H4 (cell line): Measurements from ENCODE around the gene MVB12B. TPM values are rescaled to one million over a fixed set of nuclear protein-coding genes. Genes with fewer than 3 reads are reported as not detected.

Experiments used
- DNase-seq: peaks from one replicate; pipeline ENCODE4 v3.0.0-alpha.2; 2015; ENCODE audit warnings: low spot score
- total RNA-seq: library from RNA; depleted of rRNA; stranded (reverse); fragments of >200 nt; shearing (Covaris generic); gene quantifications from 2 replicates; pipeline ENCODE4 v1.2.3, GENCODE V29; 2014

MVB12B gene
- total RNA-seq, 1 experiment from 2014 or later, result 2.8 TPM

DNA sequence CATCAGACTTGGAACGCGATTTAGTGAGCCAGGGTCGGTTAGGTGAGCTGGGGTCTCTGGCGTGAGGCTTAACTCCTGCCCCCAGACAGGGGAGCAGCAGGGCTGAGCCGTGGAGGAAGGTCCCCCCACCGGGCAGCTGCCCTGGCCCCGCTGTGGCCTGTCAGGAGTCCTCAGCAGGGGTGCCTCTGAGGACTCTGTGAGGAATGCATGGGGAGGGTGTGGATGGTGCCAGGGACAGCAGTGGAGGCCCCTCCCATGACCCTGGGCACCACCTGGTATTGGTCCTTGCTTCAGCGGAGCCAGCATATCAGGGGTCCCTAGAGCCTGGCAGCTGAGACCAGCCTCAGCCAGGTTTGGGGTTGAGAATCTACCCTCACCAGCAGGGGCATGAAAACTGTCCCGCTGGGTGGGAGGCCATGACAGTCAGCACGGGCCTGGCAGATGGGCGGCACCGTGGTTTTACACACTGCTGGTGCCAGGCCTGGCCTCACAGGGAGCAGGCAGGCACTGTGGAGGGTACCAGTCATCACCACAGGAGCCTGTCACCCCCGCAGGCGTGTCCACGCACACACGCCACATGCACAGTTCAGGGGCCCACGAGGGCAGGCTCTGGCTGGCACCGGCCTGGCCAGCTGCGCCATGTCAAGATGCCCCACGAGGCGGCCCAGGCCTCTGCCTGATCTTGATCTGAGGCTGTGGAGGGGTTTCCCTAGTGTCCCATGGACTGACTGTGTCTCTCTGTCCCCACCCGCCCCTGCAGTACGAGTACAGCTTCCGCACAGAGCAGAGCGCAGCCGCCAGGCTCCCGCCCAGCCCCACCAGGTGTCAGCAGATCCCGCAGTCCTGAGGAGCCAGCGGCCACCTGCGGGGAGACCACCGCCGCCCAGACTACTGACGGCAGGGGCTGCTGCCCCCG, 176.0 kb downstream of the MVB12B start:
- DNase-seq, result no peak

- DNase-seq, result no peak
Observed at GRCh38 chr9:126503333-126504085, 176.9 kb downstream of the MVB12B start.

GRCh38 chr9:126504086-126504976, 177.7 kb downstream of the MVB12B start:
- DNase-seq, result no peak

GRCh38 chr9:126504977-126505455, 178.4 kb downstream of the MVB12B start:
- DNase-seq, result no peak

DNA sequence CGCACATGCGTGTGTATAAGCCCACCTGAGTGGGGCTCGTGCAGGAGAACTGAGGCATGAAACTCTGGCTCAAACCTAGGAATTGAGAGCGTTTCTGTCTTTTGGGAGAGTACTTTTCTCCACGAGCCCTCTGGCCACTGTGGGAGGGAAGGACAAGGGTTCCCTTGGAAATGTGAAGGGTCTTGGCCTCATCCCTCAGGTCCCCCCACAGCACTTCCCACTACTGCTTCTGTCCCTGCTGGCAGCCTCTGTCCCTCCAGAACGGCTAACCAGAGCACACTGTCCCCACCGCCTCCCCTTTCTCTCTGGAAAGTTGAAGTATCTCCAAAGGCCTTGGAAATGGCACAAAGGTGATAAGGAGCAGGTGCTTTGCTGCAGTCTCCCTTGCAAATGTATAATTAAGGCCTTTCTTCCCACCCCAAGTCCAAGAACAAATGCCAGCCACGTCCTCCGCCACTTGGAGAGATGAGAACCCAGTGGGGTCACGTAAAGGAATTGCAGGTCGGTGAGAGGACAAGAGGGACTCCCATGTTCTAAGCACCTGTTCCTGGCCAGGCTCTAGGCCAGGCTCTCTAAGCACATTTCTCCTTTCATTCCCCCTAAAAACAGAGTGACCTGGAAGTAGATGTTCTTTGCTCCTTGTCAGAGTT, 179.2 kb downstream of the MVB12B start:
- no peak for DNase-seq

GRCh38 chr9:126506361-126507317, 180.0 kb downstream of the MVB12B start:
- no peak for DNase-seq

- no peak for DNase-seq
Observed at GRCh38 chr9:126507318-126508109, 180.9 kb downstream of the MVB12B start.

DNA sequence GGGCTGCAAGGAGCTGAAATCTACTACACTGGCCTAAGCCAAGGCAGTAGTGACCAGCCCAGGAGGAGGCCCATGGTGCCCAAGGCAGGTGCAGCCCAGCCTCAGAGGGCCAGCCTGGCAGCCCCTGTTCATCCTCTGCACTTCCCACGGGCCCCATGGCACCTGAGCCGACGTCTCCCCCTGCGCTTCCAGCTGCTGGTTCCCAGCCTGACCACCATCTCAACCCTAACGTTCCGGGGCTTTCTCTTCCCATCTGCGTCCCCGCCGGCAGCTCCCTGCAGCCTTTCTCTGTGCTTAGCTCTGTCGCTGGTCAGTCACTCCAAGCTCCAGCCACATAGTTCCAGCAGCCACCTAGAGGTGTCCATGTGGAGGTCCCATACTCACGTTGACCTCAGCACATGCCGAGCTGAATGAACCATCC, 181.6 kb downstream of the MVB12B start:
- DNase-seq, result no peak

GRCh38 chr9:126508928-126509327, 182.3 kb downstream of the MVB12B start:
- DNase-seq, result no peak

- DNase-seq, result no peak
Observed at GRCh38 chr9:126509718-126510117, 183.1 kb downstream of the MVB12B start.

DNA sequence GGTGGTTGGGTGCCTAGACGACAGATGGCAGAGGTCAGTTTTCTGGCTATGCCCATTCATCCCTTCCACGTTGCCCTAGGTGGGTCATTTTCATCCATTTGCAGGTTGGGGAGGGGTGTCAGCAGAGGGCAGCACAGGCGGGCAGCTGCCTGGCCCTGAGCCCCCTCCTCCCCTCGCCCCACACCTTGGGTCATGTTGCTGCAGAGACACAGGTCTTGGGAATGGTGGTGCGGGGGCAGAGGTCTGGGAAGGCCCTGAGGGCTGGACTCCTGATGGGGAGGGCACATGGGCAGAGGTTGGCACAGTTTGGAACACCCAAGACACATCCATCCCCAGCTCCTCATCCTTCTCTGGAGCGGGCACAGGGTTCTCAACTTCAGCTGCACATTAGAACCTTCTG, 183.9 kb downstream of the MVB12B start:
- DNase-seq, result no peak

DNA sequence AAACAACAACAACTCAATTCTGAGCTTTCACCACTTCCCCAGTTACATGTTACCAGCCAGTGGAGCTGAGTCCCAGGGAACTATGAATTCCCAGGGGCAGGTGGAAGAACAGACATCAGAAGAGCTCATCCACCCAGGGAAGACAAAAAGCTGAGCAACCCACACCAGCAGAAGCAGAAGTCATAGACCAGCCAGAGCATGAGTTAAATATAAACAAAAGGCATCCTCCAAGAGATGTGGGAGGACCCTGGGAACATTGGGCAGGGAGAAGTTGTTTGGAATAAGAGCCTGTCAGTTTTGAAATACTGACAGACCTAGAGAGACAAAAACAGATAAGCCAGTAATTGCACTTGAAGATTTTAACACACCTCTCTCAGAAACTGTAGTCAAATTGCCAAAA, 184.8 kb downstream of the MVB12B start:
- no peak for DNase-seq

- no peak for DNase-seq
Observed at GRCh38 chr9:126513159-126514036, 186.8 kb downstream of the MVB12B start.

GRCh38 chr9:126514037-126514821, 187.6 kb downstream of the MVB12B start:
- DNase-seq, result no peak

DNA sequence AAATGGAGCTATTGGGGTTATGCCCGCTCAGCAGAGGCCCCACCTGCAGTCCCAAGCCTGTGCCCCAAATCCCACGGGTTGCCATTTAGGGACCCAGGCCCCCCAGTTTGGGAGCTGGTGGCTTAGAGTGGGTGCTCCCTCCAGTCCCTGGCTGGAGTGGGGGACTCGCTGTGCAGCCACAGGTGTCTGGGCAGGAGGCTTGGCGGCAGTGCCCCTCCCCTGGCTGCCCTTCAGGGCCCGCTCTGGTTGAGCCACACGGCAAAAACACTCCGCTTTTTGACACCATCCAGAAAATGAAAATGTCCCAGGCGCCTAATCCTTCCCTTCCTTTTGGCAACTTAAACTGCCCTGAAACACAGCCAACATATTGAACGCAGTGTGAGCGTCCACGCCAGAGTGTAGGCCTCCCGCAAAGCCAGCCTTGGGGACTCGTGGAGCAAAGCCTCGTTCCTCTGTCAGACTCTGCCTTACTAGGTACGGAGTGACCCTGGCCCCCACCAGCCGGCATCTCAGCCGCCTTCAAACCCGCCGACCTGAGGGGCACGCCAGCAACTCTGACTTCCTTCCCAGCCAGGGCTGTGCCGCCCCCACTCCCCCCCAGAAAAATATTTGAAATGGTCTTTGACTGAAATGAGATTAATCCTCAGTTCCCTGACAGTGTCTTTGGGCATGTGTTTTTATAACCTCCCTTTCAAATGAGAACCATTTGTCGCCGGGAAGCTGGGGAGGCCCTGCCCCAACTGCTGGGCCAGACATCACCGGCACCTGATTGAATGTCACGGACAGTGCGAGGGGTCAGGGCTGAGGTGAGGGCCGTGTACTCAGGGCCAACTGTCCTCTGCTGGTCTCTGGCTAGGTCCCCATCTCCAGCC, 188.6 kb downstream of the MVB12B start:
- DNase-seq, result no peak

GRCh38 chr9:126515873-126516505, 189.4 kb downstream of the MVB12B start:
- no peak for DNase-seq
